Measurements from ENCODE around the gene LTBP1. TPM values are rescaled to one million over a fixed set of nuclear protein-coding genes. Genes with fewer than 3 reads are reported as not detected.

The LTBP1 gene
- total RNA-seq, 1 experiment from 2014 or later: 28.5 TPM

DNA sequence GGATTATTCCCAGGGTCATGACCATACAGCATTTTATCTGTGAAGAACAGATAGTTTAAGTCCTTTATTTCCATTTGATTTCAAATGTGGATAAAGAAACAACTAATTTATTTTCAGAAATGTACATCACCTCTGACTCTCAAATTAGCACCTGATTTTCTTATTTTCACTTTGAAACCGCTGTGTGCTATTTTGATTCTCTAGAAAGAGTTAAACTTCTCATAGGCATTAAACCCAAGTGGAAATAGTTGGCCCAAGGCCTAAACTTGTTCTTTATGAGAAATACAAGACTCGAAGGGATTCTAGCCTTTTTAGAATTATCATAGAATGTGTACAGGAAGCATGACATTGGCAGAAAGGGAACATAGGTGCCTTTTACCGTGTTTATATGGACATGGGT is 41.5 kb upstream of the LTBP1 start:
- no CpG with 5 or more reads among the region's 3 CpGs for WGBS (ENCODE audit: extremely low coverage, insufficient read length, low lambda C conversion rate)
- H4K20me1 ChIP-seq (ENCODE audit: control insufficient read depth, insufficient read depth, insufficient read length): no peaks in the 10 kb centered on the region
- Mint-ChIP-seq H3K36me3 (ENCODE audit: insufficient read depth in 1 of 3, low read depth in 3 of 3) (peaks cover 0 to 3% (median 2%) of the 10 kb centered on the region in 3 experiments; a peak in 3 of 7 replicates), H3K27me3 (ENCODE audit: low read depth) (peaks cover 5% of the 10 kb centered on the region), H3K4me1 (no peaks in the 10 kb centered on the region), H3K9me3 (peaks cover 0 to 2% of the 10 kb centered on the region in 2 experiments; a peak in 3 of 5 replicates), H3K27ac (no peak overlapping the region), H3K4me3 (no peak overlapping the region; a peak in 1 of 5 replicates)
- no peak overlapping the region for H3K14ac ChIP-seq (ENCODE audit: insufficient read depth, low read length)
- no peak for DNase-seq
- H3K4ac ChIP-seq (ENCODE audit: low read depth, low read length): no peak overlapping the region
- H3K56ac ChIP-seq (ENCODE audit: insufficient read length, low read depth, low read length): no peak overlapping the region
- H3K4me2 ChIP-seq (ENCODE audit: insufficient read depth, insufficient read length, low read length): no peak overlapping the region
- H2BK20ac ChIP-seq (ENCODE audit: low read depth, low read length, poor library complexity, severe bottlenecking): no peak overlapping the region
- H2BK120ac ChIP-seq (ENCODE audit: low read depth, low read length, poor library complexity, severe bottlenecking): no peak overlapping the region
- no peak overlapping the region for H3K27ac ChIP-seq (ENCODE audit: insufficient read length, low read depth, low read length)
- H3T11ph ChIP-seq (ENCODE audit: low read length): no peak overlapping the region
- no peak overlapping the region for H2BK5ac ChIP-seq (ENCODE audit: insufficient read length, low read length)
- H4K5ac ChIP-seq (ENCODE audit: insufficient read length, low read depth, low read length): no peak overlapping the region
- no peak overlapping the region for H3K23ac ChIP-seq (ENCODE audit: insufficient read length, low read depth, low read length)
- no peaks in the 10 kb centered on the region for H3K79me2 ChIP-seq (ENCODE audit: insufficient read depth, low read length)
- H3K4me1 ChIP-seq (ENCODE audit: insufficient read depth, low read length): no peaks in the 10 kb centered on the region
- no peak overlapping the region for H2AK5ac ChIP-seq (ENCODE audit: insufficient read length, low read length)
- no peak overlapping the region for H3K9ac ChIP-seq (ENCODE audit: extremely low read depth, insufficient read length, low read length)
- no peak overlapping the region for H2AFZ ChIP-seq (ENCODE audit: low read length)
- no peaks in the 10 kb centered on the region for H3K9me3 ChIP-seq (ENCODE audit: control insufficient read depth, low read depth, low read length)
- no peaks in the 10 kb centered on the region for H3K23me2 ChIP-seq (ENCODE audit: insufficient read length, low read depth, low read length, poor library complexity, severe bottlenecking)
- no peak overlapping the region for H2BK15ac ChIP-seq (ENCODE audit: low read depth, low read length)
- no peak overlapping the region for H4K91ac ChIP-seq (ENCODE audit: insufficient read length, low read depth, low read length)
- TF ChIP-seq, protein P1, sequence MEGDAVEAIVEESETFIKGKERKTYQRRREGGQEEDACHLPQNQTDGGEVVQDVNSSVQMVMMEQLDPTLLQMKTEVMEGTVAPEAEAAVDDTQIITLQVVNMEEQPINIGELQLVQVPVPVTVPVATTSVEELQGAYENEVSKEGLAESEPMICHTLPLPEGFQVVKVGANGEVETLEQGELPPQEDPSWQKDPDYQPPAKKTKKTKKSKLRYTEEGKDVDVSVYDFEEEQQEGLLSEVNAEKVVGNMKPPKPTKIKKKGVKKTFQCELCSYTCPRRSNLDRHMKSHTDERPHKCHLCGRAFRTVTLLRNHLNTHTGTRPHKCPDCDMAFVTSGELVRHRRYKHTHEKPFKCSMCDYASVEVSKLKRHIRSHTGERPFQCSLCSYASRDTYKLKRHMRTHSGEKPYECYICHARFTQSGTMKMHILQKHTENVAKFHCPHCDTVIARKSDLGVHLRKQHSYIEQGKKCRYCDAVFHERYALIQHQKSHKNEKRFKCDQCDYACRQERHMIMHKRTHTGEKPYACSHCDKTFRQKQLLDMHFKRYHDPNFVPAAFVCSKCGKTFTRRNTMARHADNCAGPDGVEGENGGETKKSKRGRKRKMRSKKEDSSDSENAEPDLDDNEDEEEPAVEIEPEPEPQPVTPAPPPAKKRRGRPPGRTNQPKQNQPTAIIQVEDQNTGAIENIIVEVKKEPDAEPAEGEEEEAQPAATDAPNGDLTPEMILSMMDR (conservative IDR thresholded peaks at IDR 0.05): no peak
- H2BK12ac ChIP-seq (ENCODE audit: insufficient read length, low read depth, low read length): no peak overlapping the region
- H3K79me1 ChIP-seq (ENCODE audit: insufficient read depth, low read depth, low read length, poor library complexity, severe bottlenecking): no peaks in the 10 kb centered on the region
- H3K27me3 ChIP-seq (ENCODE audit: insufficient read depth, low read length): no peaks in the 10 kb centered on the region
- H4K8ac ChIP-seq (replicated peaks; ENCODE audit: insufficient read length, low read depth, low read length): no peak overlapping the region
- no peak overlapping the region for H3K18ac ChIP-seq (ENCODE audit: insufficient read length, low read depth, low read length)
